AG08395 (cell line): ENCODE results near the gene IGF2BP2.
"Not testable (repeated sequence)": the region's sequence is repeated elsewhere in the genome, so short reads cannot be mapped to it uniquely, and the experiment has no call there.

Source experiments
- DNase-seq: peaks from one replicate; pipeline ENCODE4 v3.0.0; 2012; ENCODE audit warnings: mixed read lengths, low spot score

Gene IGF2BP2

DNA sequence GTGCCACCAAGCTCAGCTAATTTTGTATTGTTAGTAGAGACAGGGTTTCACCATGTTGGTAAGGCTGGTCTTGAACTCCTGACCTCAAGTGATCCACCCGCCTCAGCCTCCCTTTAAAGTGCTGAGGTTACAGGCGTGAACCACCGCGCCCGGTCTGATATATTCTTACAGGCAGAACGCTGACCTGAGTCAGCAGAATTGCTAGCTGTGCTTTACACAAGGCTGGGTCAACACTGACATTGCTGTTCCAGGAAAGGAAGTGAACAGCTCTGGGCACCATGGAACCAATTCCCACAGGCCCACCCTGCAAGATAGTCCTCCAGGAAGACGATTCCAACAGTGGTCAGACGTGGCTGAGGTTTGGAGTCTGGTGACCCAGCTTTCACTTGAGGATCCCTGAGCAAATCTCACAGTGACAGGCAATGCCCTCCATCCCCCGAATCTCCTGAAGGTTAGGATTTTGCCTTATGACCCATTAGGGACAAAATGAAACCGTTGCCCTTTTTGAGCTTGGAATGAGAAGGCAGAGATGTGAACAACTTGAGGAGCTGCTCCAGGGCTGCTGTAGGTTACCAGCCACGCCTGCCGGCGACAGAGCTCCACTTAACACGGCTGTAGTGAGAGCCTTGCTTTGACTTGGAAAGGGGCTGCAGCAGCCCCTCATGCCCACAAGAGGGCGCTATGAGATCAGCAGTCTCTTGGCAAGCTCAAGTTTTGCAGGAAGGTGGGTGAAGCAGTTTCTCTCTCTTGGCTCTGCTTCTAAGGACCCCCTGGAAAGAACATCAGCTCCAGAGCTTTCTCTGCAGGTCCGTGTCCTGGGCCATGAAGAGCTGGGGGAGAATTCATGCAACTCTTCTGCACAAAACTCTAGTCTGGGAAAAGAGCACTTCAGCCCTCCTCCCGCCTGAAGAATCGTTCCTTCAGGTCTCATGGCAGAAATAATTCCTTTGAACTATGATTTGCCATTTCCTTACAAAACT is 164.6 kb downstream of the IGF2BP2 start:
- peak; percentile 75 for DNase-seq

DNA sequence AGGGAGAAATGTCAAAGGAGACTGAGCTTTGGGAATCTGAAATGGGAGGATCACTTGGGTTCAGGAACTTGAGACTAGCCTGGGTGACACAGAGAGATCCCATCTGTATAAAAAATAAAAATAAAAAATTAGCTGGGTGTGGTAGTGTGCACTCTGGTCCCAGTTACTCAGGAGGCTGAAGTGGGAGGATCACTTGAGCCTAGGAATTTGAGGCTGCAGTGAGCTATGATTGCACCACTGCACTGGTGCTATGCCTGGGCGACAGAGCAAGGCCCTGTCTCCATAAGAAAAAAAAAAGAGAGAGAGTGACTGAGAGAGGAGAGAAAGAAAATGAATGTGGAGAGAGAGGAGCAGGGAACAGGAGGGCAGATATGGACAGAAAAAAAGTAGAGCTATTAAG is 165.9 kb downstream of the IGF2BP2 start:
- no peak for DNase-seq

DNA sequence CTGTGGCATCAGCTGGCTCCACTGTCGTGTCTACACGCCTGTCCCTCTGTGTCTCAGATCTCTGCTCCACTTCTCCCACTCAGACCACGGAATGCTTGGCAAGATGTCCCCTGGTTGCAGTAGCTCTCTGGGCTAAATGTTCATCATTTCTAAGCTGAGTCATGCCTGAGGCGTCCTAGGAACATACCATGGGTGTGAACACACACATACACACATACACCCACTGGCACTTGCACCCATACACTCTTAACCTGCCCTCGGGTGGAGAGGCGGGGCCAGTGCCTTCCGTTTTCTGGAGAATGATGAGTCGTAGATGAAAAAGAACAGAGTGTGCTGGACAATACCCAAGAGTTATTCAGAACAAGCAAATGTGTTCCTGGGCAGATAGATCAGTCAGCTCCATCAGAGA is 166.3 kb downstream of the IGF2BP2 start:
- peak; percentile 96 for DNase-seq

DNA sequence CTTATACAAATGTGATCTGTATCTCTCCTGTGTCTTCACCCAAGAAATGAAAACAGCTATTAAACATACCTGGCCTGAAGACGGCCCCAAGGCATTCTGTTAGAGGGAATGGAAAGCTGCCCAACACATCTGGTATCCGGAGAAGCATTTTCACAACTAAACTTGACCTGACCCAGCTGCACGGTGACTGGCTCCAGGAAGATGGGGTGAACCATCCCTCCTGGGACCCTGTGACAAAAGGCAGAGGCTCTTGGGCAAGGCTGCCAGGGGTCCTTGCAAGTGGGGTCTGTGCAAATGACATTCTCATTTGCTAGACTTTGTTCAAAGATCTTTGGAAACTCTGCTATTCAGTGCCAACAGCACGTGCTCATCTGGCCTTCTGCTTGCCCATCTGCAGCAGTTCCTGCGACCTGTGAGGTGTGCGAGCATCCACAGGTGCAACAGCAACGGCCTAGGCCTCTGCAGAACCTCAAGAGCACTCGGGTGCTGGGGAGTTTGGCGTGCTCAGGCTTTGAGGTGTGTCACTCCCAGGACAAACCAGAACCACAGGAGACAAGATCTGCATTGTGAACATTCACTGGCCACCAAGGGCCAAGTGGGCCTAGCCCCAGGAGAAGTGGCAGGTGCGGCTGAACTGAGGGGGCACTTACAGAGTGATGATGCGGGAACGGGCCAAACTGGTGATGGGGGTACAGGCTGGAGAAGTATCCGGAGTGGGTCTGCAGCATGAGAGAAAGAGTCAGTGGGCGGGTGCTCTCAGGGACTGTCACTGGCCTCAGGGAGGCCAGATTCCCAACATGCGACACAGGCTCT is 166.9 kb downstream of the IGF2BP2 start:
- DNase-seq = no peak

DNA sequence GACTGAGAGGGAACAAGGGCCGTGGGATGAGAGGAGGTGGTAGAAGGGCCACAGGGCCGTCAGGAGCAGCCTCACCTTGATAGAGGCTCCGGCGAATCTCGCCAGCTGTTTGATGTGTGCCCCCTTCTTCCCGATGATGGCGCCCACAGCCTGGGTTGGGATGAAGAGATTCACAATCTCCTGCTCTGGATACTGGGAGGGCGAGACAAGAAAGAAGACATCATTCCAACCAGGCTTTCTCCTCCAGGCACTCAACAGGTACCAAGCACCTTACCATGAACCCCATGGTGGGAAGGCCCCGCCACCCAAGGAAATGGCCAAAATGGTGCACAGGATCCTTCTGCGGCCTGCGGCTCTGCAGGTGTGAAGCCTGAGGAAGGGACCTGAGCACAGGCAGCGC is 167.6 kb downstream of the IGF2BP2 start:
- DNase-seq = no peak

DNA sequence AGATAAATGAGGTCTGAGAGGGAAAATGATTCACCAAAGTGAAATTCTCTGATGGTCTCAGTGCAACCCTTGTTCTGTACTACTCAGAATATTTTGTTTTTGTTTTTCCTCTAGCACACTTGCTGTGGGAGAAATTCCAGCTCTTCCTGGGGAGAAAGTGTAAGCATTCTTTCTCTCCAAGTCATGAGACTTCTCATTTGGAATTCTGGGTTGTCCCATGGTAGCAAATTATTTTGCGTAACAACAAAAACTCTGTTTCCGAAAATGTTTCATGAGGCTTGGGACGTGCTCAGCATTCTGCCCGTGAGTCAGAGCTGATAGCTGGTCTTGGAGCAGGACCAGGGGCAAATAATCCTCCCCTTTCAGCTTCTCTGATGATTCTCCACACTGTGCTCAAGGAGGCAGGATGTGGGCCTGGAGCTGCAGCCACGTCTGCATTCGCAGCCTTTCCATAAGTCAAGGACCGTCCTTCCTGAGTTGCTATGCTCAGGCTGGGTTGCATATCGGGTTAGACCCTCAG is 168.5 kb downstream of the IGF2BP2 start:
- peak; percentile 95 for DNase-seq

DNA sequence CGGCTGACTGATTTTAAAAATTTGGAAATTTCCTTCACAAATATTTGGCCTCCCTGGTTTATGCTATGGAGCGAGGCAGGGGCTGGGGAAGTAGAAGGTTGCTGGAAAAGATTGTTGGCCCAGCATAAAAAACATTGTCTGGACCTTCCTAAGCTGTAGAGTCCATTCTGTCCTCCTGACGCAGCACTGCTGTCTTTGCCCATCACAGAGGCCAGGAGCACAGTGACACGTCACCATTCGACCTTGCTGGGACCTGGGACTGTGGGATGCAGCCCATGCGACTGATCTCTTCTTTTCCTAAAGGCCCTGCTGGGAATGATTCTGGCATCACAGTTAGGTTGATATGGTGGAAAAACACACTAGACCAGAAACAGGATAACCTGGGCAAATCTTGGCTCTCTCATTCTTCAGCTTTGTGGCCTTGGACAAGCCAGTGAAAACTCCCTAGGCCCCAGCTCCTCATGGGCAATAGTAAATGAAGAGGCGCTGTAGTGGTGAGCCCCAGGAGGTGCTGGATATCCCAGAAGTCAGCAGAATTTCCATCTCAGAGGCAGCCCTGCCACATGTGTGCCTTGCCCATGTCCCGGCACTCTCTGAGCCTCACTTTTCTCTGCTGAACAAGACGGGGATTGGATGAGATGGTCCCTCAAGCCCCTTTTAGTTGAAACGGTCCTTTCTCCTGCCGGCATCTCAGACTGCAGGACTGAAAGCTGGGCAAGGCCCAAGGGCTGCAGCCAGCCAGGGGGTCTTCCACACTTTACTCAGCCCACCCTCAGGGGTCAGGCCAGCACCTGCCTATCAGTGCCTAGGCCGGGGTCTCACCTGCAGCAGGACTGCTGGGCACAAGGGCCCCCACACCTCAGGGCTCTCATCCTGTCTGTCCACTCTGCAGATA is 169.2 kb downstream of the IGF2BP2 start:
- no peak for DNase-seq

DNA sequence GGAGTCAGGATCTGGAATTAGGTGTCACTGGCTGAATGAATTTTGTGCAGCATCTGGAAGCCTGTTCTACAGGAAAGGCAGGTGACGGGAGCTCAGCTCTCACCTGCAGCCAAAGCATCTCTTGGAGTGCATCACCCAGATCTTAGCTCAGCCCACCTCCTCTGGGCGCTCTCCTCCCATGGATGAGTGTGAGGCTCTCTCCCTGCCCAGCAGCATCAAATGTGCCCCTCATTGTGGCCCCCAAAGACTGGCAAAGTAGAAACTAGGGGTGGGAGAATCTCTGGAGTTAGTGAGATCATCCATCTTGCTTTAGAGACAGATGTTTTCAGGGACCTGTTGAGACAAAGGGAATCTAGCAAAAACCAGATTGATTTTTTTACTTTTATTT is 170.1 kb downstream of the IGF2BP2 start:
- no peak for DNase-seq

DNA sequence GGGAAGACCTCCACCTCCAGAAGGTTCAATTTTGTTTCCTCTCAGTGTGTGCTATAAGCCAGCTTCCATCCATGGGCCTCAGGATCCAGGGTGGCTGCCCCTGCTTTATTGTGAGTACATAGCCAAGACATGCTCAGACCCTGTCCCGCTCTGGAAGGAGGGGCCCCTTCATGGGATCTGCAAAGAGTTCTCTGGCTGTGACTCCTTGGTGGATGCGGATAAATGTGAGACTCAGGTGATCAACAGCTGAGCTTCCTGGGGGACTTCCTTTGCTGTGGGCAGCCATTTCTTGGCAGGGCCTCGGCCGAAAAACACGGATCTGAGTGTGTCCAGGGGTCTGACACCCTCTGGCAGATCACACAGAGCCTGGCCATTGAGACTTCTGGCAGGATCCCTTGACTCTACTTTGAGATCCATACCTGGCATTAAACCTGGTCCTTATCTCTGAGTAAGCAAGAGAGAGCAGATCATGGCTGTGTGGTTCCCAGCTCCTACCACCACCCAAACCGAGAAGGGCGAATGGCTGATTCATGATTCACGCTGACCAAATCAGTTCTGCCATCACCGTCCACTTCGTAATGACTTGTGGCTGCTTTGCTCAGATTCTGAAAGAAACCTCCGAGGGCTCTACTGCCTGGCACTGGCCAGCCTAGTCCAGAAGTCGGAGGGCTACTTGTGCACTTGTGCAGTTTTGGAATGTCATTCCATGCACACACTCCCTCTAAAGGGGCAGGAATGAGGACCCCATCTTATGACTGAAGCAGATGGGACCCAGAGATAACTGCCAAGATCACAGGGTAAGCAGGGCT is 170.7 kb downstream of the IGF2BP2 start:
- DNase-seq = no peak

DNA sequence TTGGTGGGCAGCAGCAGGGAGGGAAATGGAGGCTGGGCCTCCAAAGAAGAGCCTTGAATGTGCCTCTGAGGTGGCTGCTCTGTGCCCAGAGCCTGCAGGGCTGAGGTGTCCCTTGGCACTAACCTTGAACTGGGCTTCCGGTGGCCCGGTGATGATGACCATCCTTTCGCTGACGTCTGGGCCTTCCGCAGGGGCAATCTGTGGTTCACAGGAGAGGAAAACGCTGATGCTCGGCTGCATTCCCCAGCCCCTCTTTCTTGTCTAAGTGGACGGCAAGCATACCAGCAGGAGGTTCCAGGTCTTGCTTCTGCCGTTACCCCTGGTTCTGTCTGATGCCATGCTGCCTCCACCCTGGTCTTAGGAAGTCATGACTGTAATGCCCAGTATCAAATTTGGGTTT is 172.9 kb downstream of the IGF2BP2 start:
- no peak for DNase-seq

DNA sequence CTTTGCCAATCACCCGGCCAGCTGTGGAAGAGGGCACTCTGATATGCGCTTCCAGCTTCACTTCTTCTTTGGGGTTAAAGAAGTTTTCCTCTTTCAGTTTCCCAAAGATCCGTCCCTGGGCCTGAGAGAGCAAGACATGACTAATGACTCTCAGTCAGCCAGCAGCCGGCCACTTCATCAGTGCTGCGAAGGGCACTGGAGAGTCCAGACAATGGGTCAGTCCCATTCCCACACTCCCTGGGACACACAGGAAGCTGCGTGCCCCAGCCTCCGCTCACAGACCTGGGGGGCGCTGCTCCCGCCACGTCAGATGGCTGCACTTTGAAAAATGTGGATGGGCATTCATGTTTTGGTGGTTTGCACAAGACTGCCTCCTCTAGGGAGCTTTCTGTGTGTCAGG is 175.4 kb downstream of the IGF2BP2 start:
- DNase-seq = no peak

DNA sequence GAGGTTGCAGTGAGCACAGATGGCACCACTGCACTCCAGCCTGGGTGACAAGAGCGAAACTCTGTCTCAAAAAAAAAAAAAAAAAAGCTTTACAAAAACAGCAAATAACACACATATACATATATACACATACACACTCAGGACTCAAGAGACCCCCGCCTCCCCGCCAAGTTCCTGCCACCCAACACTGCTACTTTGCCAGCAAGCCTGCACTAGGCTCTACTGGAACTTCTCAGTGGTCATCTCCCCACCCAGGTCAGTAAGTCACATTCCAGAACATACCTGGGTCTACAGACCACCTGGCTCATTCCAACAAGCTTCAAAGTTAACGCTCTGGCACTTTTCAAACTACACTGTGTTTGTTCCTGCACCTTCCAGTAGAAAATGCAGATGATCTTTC is 176.4 kb downstream of the IGF2BP2 start:
- DNase-seq = no peak

DNA sequence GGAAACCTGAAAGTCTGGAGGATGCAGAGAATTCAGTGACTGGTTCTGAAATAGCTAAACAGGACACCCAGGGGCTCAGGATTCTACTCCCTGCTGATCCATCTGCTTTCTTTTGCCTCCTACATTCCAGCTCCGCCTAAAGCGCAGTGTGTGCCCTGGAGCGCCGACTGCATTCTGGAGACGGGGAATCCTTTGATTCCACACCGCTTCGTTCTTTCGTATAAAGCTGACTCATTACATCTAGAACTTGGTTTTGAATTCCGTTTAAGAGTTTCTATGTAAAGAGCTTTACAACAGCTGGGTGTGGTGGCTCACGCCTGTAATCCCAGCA is 177.0 kb downstream of the IGF2BP2 start:
- no peak for DNase-seq

DNA sequence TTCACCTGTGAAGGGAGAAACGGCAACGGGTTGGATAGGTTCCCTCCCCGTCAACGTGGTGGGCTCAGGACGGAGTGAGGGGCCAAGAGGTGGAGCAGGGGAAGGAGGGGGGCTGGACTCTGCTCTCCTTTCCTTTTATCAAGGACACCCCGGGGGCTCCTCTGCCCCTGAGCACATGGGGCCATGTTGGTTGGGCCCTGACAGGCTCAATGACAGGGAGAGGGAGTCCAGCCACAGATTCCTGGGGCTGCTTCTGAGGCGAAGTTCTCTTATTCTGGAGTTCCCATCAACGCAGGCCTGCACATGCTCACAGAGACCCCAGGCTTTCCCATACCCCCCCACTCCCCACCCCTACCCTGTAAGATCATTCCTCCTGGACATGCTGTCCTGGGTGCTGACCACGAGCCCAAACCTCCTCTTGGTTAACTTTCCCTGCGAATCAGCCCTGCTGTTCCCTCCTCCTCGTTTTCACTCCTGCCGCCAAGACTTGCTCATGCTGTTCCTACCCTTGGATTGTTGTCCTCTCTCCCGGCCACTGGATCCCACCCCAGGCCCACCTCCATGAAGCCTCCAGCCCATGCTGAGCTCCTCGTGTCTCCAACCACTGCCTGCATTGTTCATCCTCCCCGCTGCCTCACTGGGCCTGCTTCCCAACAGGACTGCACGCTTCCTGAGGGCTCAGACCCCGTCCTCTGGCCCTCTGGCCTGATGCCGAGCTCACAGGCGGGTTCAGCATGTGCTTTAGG is 177.5 kb downstream of the IGF2BP2 start:
- no peak for DNase-seq

DNA sequence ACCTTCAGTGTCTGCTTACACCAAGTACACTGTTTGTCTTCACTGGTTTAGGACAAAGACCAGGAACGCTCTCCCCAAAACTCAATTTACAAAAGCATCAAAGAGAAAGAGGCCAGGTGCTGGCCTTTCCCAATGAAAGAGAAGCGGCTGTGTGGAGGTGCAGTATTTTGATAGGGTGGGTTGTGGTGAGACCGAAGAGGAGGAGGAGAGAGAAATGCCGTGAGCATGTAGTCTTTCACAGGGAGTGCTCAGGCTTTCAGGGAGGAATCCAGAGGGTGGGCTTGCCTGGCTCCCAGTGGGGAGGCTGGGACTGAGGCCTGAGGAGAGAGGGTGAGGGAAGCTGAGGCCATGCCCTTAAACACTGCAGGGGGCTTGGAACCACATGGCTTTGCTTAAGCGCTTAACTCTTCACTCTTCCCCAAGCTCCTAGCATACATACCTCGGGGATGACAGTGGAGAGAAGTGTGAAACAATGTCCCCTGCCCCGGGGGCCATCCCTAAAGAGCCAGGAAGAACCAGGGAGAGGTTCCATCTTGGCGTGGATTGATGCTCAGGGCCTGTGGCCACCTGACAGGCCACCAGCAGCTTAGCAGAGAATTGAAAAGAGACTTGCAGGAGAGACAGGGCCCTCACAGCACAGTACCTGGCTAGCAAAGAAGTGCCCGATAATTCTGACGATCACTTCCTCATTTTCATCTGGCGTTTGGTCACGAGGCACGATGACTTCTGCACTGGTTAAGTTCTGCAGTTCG is 178.3 kb downstream of the IGF2BP2 start:
- DNase-seq = no peak

DNA sequence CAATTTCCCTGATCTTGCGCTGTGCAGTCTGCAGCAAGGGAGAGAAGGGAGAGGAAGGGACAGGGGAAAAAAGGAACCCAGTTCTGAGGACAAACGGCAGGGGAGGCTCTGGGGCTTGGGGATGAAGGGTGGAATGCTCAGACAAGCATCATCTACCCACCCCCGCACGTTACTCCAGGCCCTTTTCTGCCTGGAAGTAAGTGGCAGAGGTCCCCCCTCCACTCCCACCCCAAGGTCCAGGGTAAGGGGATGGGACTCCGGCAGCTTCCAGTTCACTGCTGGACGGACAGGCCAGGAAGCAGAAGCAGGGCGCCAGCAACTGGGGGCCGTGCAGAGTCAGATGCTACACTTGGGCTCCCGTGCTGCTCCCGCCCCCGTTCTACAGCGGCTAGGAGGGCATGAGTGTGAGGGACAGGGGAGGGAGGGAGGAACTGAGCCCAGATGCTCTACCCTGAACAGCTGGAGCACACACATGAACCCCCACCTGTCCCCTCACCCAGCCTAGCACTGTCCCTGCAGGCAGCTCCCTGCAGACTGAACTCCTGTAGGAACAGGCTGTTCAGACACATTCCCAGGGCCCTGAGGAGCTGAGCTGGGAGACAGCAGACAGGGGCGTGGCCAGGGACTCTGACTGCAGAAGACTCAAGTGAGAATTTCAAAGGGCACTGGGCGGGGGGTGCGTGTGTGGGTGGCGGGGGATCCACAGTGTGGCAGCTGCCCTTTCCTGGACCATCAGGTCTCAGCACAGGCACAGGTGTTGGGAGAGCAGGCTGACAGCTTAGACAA is 179.1 kb downstream of the IGF2BP2 start:
- DNase-seq = no peak

DNA sequence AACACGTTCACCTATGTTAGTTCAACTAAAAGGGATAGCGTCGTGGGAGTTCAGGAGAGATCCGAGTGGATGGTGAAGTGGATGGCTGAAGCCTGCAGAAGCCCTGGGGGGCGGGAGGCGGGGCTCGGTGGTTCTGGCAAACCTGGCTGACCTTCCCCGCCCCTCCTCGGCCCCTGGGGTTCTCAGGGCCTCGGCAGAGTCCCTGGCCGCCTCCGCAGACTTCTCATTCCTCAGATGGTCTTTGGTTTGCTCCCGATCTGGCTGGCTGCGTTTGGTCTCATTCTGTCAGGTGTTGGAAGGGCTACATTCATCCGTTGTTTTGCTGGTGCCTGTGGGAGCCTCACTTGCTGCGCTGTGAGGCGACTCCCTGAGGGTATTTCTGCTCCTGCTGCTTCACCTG is 179.7 kb downstream of the IGF2BP2 start:
- not testable (repeated sequence) for DNase-seq

DNA sequence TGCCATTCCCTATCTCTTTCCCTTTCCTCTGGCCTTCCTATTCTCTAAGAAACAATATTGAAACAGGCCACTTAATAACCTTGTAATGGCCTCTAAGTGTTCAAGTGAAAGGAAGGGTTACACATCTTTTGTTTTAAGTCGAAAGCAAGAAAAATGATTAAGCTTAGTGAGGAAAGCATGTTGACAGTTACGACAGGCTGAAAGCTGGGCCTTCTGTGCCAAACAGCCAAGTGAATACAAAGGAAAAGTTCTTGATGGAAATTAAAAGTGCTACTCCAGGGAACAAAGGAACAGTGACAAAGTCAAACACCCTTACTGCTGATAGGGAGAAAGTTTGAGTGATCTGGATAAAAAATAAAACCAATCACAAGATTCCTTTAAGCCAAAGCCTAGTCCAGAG is 184.5 kb downstream of the IGF2BP2 start:
- DNase-seq = no peak
